ENCODE results near the gene ZNF83.

Gene ZNF83

GRCh38 chr19:52566588-52566987, 71.6 kb downstream of the ZNF83 start:
- DNase-seq, result no peak

GRCh38 chr19:52566121-52566520, 72.0 kb downstream of the ZNF83 start:
- DNase-seq, result no peak

Measured in effector CD4-positive, alpha-beta T cell (primary cell).